Stomach (tissue), 9 donors: ENCODE measurements around the gene RPS18. TPM values are rescaled to one million over a fixed set of nuclear protein-coding genes. Genes with fewer than 3 reads are reported as not detected.

ENCODE experiments used
- DNase-seq, 2 donors: peaks; one replicate each; pipeline versions ENCODE4 v3.0.0 to v3.0.0-alpha.2; 2013 to 2019
- H3K27ac ChIP-seq, 5 donors: fragments of 200-600 bp in 4 of 5; sonication (generic) in 4 of 5; one replicate each; pipeline ENCODE4 v1.5.1; 2013 to 2019; ENCODE audit warnings: mild to moderate bottlenecking in 1 of 5, moderate library complexity in 1 of 5
- H3K27me3 ChIP-seq, 3 donors: fragments of 200-600 bp; sonication (generic); one replicate each; pipeline ENCODE4 v1.5.1; 2017 to 2019; ENCODE audit warnings: mixed run types in 1 of 3
- H3K36me3 ChIP-seq, 4 donors: fragments of 200-600 bp; sonication (generic); 1 replicate in 3 of 4; 2 replicates in 1 of 4; pipeline ENCODE4 v1.5.1; 2016 to 2019
- H3K4me1 ChIP-seq, 4 donors: fragments of 200-600 bp; sonication (generic); one replicate each; pipeline ENCODE4 v1.5.1; 2016 to 2019
- H3K4me3 ChIP-seq, 4 donors: fragments of 200-600 bp; sonication (generic) in 3 of 4; one replicate each; pipeline ENCODE4 v1.5.1; 2016 to 2019; ENCODE audit warnings: mild to moderate bottlenecking in 1 of 4
- H3K9me3 ChIP-seq, 4 donors: fragments of 200-600 bp; sonication (generic); one replicate each; pipeline ENCODE4 v1.5.1; 2016 to 2019
- EP300 ChIP-seq: sonication (generic); formaldehyde crosslinking; IDR thresholded peaks from one replicate; pipeline ENCODE4 v1.6.1; 2017; ENCODE audit warnings: antibody characterized with exemption
- POLR2A ChIP-seq, 4 donors: fragments of 450-650 bp; IDR thresholded peaks; one replicate each; pipeline ENCODE4 v1.6.1; 2016; ENCODE audit warnings: antibody characterized with exemption in 4 of 4, control low read depth in 2 of 4, mild to moderate bottlenecking in 1 of 4, moderate library complexity in 1 of 4
- POLR2AphosphoS5 ChIP-seq, 3 donors: sonication (generic); formaldehyde crosslinking; IDR thresholded peaks; one replicate each; pipeline ENCODE4 v1.6.1; 2016; ENCODE audit warnings: antibody characterized with exemption in 3 of 3
- WGBS, 5 donors: extraction: QIAGEN DNeasy Blood & Tissue Kit in 3 of 5; methylation state at CpG; one replicate each; pipeline versions ENCODE4 v1.1.5 to v1.1.7; 2013 to 2018; 5-methylcytosine and 5-hydroxymethylcytosine counted together
- intact Hi-C: fragments of 100-400 bp; cut with DNase I; formaldehyde crosslinking; loops from one replicate; pipeline ENCODE4 v1.15.1; 2023; ENCODE audit warnings: low total_unique reads
- polyA plus RNA-seq, 3 donors: library from polyadenylated mRNA; stranded (reverse); fragments of 200-250 nt; gene quantifications; one replicate each; pipeline ENCODE4 v1.2.3, GENCODE V29; 2013
- total RNA-seq, 5 donors: library from RNA; depleted of rRNA; stranded (reverse); fragments of >200 nt; gene quantifications; one replicate each; pipeline versions ENCODE4 v1.1.0 to v1.2.3, GENCODE V29; 2014 to 2016
- TF ChIP-seq, protein P1 (sequence below), 7 experiments: fragments of 450-650 bp in 4 of 7; fragments of 200-600 bp in 3 of 7; sonication (generic) in 3 of 7; IDR thresholded peaks; one replicate each; pipeline ENCODE4 v1.5.1; 2016 to 2019; ENCODE audit warnings: antibody characterized with exemption in 7 of 7, control low read depth in 2 of 7, mild to moderate bottlenecking in 1 of 7
- donor health status: healthy with polysubstance abuse.
- donor health status: Bipolar disorder and iron deficiency.
- donor health status: healthy.

Gene RPS18
- total and polyA plus RNA-seq, 8 donors, result 279 to 9,227 (median 2,699) TPM

DNA sequence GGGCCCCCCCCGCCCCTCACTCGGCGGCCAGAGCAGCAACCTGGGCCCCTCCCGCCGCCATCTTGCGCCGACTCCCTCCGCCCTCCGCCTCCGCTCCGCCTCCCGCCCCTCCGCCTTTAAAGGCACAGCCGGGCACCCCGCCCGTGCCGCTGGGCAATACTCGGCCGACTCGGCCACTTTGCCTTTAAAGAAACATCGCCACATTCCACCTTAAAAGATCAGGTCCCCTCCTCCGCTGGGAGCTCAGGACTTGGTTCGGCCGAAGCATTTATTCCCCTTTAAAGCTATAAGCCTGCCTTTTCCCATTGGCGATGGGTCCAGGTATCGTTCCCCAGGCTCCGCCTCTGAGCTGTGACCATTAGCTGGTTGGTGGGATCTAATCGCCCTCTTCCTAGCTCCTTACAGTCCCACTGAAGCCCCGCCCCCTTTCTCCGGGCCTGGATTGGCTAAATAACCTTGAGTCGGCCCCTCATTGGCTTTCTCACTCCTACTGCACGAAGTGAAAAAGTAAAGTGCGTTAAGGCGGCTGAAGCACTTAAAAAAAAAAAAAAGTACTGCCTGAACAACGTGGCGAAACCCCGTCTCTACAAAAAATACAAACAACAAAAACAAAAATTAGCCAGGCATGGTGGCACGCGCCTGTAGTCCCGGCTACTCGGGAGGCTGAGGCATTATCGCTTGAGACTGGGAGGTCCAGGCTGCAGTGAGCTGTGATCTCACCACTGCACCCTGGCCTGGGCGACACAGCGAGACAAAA is 46.0 kb downstream of the RPS18 start, which contains the start of gene ZBTB22:
ZBTB22 (minus strand) TSS at position 76 of the 757 bp plus-strand sequence. CDS start 828 bp downstream, outside the sequence.
- Histone ChIP-seq H3K27me3 (no peaks in the 10 kb centered on the region), H3K36me3 (peaks cover 27 to 45% (median 40%) of the 10 kb centered on the region in 4 donors), H3K4me3 (peak within 1 kb of the TSS; percentile 47 to 58 (median 53)), H3K27ac (peak within 1 kb of the TSS; percentile 80 to 97 (median 89)), H3K9me3 (no peaks in the 10 kb centered on the region), H3K4me1 (peaks cover 46 to 76% (median 76%) of the 10 kb centered on the region in 4 donors)
- peak; percentile 24 to 81 (median 42) for TF ChIP-seq POLR2AphosphoS5 (IDR thresholded peaks at IDR 0.05)
- TF ChIP-seq, protein P1, sequence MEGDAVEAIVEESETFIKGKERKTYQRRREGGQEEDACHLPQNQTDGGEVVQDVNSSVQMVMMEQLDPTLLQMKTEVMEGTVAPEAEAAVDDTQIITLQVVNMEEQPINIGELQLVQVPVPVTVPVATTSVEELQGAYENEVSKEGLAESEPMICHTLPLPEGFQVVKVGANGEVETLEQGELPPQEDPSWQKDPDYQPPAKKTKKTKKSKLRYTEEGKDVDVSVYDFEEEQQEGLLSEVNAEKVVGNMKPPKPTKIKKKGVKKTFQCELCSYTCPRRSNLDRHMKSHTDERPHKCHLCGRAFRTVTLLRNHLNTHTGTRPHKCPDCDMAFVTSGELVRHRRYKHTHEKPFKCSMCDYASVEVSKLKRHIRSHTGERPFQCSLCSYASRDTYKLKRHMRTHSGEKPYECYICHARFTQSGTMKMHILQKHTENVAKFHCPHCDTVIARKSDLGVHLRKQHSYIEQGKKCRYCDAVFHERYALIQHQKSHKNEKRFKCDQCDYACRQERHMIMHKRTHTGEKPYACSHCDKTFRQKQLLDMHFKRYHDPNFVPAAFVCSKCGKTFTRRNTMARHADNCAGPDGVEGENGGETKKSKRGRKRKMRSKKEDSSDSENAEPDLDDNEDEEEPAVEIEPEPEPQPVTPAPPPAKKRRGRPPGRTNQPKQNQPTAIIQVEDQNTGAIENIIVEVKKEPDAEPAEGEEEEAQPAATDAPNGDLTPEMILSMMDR (IDR thresholded peaks at IDR 0.05), result no peak
- WGBS, 5 donors, result 0 to 1% (median 1%) methylated on average over 28 to 44 of the region's 44 CpGs
- intact Hi-C loops, result no loop called here
- DNase-seq, result peak; percentile 99 to 100

- DNase-seq, result no peak
- 56 to 61% (median 60%) methylated on average over 8 of the region's 8 CpGs for WGBS, 5 donors
- peaks cover 27 to 45% (median 40%) of the 10 kb centered on the region in 4 donors for H3K36me3 ChIP-seq
- intact Hi-C loops, result no loop called here
- TF ChIP-seq EP300, result no peak
- no peak for TF ChIP-seq POLR2AphosphoS5 (IDR thresholded peaks at IDR 0.05)
- no peak for TF ChIP-seq POLR2A (IDR thresholded peaks at IDR 0.05)
- TF ChIP-seq, protein P1 (IDR thresholded peaks at IDR 0.05), result no peak
- H3K27ac ChIP-seq, result peak overlapping the region; percentile 80 to 97 (median 89)
- H3K9me3 ChIP-seq, result no peaks in the 10 kb centered on the region
- no peaks in the 10 kb centered on the region for H3K27me3 ChIP-seq
- H3K4me1 ChIP-seq, result peaks cover 48 to 80% (median 76%) of the 10 kb centered on the region in 4 donors
- H3K4me3 ChIP-seq, result peak overlapping the region; percentile 47 to 58 (median 53)
Observed at GRCh38 chr6:33318426-33319073, 46.7 kb downstream of the RPS18 start.

GRCh38 chr6:33319939-33320314 is 48.1 kb downstream of the RPS18 start:
- WGBS, 5 donors, result 86 to 93% (median 89%) methylated on average over 3 of the region's 3 CpGs
- Histone ChIP-seq H3K4me3 (peak overlapping the region in 2 of 4 donors; percentile 11 to 91), H3K9me3 (no peaks in the 10 kb centered on the region), H3K36me3 (peaks cover 27 to 45% (median 40%) of the 10 kb centered on the region in 4 donors), H3K27ac (peak overlapping the region in 4 of 5 donors; percentile 64 to 97 (median 92)), H3K4me1 (peaks cover 48 to 79% (median 76%) of the 10 kb centered on the region in 4 donors), H3K27me3 (no peaks in the 10 kb centered on the region)
- intact Hi-C loops, result no loop called here
- no peak for TF ChIP-seq POLR2AphosphoS5 (IDR thresholded peaks at IDR 0.05)
- no peak for TF ChIP-seq EP300
- TF ChIP-seq, protein P1 (IDR thresholded peaks at IDR 0.05), result no peak
- no peak for TF ChIP-seq POLR2A (IDR thresholded peaks at IDR 0.05)
- no peak for DNase-seq

GRCh38 chr6:33320315-33321181 is 48.7 kb downstream of the RPS18 start:
- Histone ChIP-seq H3K27me3 (no peaks in the 10 kb centered on the region), H3K36me3 (peaks cover 27 to 43% (median 40%) of the 10 kb centered on the region in 4 donors), H3K4me3 (peak overlapping the region in 2 of 4 donors; percentile 71 to 91), H3K4me1 (peaks cover 42 to 73% (median 70%) of the 10 kb centered on the region in 4 donors), H3K9me3 (no peaks in the 10 kb centered on the region), H3K27ac (peak overlapping the region in 4 of 5 donors; percentile 64 to 97 (median 92))
- peak in 1 of 2 donors; percentile 59 for DNase-seq
- WGBS, 5 donors, result 55 to 78% (median 75%) methylated on average over 19 to 32 of the region's 32 CpGs
- TF ChIP-seq, protein P1 (IDR thresholded peaks at IDR 0.05), result no peak
- TF ChIP-seq POLR2AphosphoS5 (IDR thresholded peaks at IDR 0.05), result no peak
- no peak for TF ChIP-seq POLR2A (IDR thresholded peaks at IDR 0.05)
- no peak for TF ChIP-seq EP300
- intact Hi-C loops, result no loop called here
